HG03175 (cell line): ENCODE measurements around the gene EGFLAM.
A peak's percentile ranks its signal among the peaks of the same experiment; 100 is the strongest.

Source experiments
- ATAC-seq: cut with Tn5 transposase; IDR thresholded peaks from one replicate; pipeline ENCODE4 v1.9.1; 2021; ENCODE audit warnings: mild to moderate bottlenecking, moderate library complexity; ENCODE audit not compliant: unreplicated experiment

The EGFLAM gene

DNA sequence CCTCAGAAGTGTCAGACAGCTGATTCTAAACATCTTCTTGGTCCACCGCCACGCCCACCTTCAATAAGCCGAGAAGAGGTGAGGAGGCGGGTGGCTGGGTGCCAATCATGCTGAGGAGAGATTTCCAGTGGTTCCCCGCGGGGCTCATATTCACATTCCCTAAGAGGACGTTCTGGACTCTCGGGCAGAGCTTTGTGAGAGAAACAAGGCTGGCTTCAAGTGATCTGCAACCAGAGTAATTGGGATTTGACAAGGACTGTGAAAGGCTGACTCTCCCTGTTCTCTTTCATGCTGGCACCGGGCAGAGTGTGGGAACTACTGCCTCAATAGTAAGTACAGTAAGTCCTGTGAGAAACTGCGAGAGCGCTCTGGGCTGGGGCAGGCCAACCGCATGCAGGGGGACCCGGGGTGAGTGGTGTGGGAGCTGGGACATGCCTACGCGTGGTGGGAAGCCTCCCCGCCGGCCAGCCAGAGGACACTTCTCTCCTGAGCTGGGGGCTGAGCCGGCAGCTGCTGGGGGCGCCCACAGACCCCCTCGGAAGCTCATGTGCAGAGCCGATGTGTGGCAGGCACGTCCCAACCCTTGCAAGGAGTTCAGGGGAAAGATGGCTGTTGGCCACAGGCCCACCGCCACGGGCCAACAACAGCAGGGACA is 187.1 kb downstream of the EGFLAM start:
- ATAC-seq, result no peak

DNA sequence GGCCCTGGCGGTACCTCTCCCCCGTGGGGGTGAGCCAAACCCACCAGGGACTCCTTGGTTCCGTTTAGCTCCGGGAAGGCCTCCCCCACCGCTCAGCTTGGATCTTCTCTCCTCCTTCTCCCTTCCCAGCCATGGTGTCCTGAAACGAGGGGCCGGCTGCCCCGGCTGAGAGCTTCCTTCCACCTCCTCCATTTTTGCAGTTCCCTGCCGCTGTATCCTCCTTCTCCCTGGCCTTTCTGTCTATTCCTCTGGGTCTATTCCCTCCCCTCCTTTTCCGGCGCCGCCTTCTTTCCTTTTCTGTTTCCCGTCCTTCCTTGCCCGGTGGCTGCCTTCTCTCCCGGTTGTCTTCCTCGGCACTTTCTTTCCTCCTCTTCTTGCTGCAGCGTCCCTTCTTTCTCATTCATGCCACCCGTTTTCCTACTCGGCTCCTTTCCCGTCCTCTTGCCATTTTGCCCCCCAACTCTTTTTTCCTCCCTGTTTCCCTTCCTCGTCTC is 187.7 kb downstream of the EGFLAM start:
- no peak for ATAC-seq

- no peak for ATAC-seq
These were observed 188.7 kb downstream of the EGFLAM start for GRCh38 chr5:38447056-38447455.

GRCh38 chr5:38447786-38448185 is 189.4 kb downstream of the EGFLAM start:
- ATAC-seq, result no peak

GRCh38 chr5:38448568-38449350 is 190.4 kb downstream of the EGFLAM start:
- no peak for ATAC-seq

DNA sequence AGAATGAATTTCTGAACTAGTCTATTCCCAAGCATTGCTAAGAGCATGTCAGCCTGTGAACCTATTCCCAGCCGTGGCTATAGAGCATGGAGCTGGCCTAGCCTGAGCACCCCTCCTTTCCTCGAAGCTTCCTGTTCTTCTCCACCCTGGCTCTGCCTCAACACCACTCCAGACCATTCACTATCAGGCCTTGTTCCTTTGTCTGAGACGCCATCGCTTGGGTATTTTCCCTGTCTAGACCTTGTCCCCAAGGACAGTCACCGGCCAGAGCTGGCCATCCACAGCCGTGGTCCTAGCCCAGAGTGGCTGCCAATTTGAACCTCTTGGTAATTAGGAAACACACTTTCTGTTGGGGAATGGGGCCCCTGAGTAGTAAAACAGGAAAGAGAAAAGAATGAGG is 192.3 kb downstream of the EGFLAM start:
- ATAC-seq, result no peak

GRCh38 chr5:38451074-38451725 is 192.8 kb downstream of the EGFLAM start:
- ATAC-seq, result no peak

GRCh38 chr5:38452201-38452600 is 193.8 kb downstream of the EGFLAM start:
- no peak for ATAC-seq

GRCh38 chr5:38453506-38453905 is 195.1 kb downstream of the EGFLAM start:
- peak; percentile 94 for ATAC-seq

DNA sequence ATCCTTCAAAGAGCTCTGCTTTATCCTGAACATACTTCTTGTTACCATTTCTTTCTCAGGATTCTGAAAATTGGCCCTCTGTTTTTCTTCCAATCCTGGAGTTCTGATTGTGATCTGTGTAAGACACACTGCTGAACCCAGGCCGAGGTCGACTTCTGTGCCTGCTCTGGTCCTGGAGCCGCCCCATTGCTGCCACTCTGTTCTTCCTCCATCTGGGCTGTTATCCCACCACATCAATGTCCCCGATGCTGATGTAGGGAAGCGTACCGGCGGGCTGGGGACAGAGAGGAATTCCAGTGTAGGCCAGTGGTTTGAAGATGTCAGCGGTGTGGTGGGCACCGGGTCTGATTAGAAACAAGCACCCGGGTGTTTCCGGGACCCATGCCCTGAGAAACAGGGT is 195.6 kb downstream of the EGFLAM start:
- no peak for ATAC-seq

- ATAC-seq, result peak; percentile 75
These were observed 197.5 kb downstream of the EGFLAM start for GRCh38 chr5:38455796-38456330.

DNA sequence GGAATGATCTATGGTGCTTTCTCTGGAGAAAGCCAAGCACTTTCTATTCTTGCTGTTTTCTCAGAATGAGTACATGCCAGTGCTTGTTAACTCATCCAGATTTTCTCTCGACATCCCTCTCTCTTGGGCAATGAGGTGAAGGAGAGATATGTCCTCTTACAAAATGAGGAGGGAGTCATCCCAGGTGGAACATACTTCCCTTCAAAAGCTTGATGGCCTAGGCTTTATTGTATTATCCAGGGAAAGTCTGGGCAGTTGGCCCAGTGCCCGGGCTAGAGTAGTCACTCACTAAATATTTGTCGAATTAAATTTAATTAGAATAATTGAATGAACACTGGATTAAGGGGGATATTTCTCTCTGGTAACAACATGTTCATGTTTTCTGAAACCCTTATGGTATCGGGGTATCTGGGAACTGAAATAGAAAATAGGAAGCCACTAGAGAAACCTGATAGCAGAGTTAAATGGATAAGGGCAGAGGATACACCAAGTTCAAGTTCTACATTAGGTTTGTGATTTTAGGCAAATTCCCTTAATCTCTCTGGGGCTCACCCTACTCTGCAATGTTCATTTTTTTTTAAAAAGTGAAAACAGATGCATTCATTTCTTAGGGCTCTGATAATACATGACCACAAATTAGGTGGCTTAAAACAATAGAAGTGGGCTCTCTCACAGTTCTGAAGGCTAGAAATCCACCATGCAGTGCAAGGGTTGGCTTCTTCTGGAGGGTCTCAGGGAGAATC is 198.5 kb downstream of the EGFLAM start:
- ATAC-seq, result no peak

DNA sequence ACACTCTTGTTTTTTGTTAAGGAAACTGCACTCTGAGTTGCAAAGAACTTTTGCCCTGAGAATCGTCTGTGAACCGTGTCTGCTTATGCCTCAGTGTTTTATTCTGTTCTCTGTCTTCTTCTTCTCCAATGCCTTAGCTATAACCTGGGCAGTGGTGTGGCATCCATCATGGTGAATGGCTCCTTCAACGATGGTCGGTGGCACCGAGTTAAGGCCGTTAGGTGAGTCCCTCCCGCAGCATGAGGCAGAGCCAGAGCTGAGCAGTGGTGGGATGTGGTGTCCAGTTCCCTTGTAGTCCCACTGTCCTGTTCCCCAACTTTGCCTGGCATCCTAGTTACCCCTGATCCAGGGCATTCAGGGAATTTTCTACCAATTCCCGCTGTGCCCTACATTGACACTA is 199.8 kb downstream of the EGFLAM start:
- no peak for ATAC-seq

DNA sequence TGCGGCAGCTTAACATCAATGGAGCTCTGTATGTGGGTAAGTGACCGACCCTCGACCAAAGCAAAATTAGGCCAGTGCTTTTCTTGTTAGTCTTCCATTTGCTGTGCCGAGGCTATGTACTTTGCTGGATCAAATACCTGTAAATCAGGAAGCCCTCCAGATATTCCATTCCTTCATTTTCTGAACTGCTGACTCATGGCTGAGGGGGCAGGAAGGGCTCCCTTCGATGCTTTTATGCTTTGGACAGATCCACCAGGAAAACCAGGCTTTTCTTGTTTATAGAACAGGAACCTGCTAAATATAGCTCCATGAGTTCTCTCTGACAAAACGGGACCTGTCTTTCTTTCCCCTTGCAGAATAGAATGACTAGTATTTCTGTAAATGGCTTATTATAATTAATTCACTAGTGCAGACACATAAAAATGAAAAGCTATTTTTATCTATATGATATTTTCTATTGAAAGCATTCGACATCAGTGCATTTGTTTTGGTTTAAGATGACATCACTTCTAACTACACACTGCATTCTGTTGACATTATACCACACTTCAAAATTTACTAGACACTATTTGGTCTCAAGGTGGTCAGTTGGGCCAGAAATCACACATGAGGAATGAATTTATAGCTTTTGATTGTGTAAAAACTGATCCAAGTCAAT is 204.7 kb downstream of the EGFLAM start:
- ATAC-seq, result no peak

- ATAC-seq, result no peak
These were observed 205.5 kb downstream of the EGFLAM start for GRCh38 chr5:38463634-38464521.

GRCh38 chr5:38465061-38465460 is 206.7 kb downstream of the EGFLAM start:
- no peak for ATAC-seq

DNA sequence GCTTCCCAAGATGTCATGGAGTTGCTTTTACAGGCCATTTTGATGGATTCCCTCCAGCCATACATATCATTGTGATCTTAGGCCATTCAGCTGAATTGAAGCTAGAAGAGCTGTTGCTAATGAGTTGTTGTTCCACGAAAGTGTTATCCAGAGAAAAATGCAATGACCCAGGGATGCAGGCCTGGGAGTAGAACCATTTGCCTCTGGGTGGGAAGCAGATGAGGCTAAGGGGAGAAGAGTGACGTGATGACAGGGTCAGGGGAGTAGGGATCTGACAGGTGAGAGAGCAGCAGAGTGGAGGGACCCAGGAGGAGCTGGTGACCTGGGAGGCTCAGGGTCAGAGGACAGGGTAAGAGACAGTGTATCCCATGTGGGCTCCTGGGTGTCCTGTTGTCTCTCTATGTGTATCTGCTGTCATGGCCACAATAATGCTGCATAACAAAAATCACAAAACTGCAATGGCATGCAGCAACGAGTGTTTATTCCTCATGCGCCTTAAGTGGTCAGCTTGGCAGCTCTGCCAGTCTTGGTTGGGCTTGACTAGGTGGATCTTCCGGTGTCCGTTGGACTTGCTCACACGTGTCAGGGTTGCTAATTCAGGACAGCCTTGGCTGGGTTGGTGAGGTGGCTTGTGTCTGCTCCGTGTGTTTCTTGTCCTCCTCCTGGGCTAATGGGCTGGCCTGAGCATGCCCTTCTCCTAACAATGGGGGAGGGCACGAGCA is 207.5 kb downstream of the EGFLAM start:
- no peak for ATAC-seq

GRCh38 chr5:38466424-38467189 is 208.2 kb downstream of the EGFLAM start:
- no peak for ATAC-seq
